ENCODE measurements around the gene GRK2. TPM values are rescaled to one million over a fixed set of nuclear protein-coding genes. Genes with fewer than 3 reads are reported as not detected.

GRK2 gene
- total and polyA plus RNA-seq, 2 donors (not counting 3 experiments of a cell fraction or from before 2014, with no cell fraction given), result 57.9 to 62.3 TPM

DNA sequence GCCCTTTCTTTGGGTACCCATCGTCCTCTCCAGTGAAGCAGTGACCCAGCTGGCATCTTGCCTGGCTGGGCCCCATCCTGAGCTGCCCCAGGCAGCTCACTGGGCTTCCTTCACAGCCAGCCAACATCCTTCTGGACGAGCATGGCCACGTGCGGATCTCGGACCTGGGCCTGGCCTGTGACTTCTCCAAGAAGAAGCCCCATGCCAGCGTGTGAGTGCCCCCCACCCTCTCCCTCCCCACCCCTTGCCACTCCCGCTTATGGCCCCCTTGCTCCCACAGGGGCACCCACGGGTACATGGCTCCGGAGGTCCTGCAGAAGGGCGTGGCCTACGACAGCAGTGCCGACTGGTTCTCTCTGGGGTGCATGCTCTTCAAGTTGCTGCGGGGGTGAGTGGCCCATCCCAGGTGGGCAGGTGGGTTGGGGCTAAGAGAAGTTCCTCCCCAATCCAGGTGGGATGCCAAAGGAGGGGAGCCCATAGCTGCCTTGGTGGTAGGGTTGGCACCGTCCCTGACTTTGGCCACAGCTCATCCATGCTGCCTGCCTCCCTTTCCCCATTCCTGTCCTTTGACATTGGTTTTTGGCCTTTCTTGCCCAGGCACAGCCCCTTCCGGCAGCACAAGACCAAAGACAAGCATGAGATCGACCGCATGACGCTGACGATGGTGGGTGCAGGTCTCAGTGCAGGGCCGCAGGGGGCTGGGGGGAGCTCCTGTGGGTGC, 16.0 kb downstream of the GRK2 start:
- Histone ChIP-seq H3K79me2 (ENCODE audit: control insufficient read depth, insufficient read depth, low read length) (peaks cover 7% of the 10 kb centered on the region), H3K9ac (replicated peaks; ENCODE audit: extremely low read depth, insufficient read depth, low read length) (no peak overlapping the region), H3K4me1 (ENCODE audit: control insufficient read depth, extremely low read depth, insufficient read depth, low read length) (peaks cover 7% of the 10 kb centered on the region), H3K9me1 (replicated peaks; ENCODE audit: control insufficient read depth, extremely low read depth, insufficient read depth, low read length) (no peaks in the 10 kb centered on the region), H3K9me3 (replicated peaks; ENCODE audit: control insufficient read depth, insufficient read depth, low read length) (no peaks in the 10 kb centered on the region), H3K4me3 (replicated peaks in 1 of 3; ENCODE audit: insufficient read depth in 1 of 3, low read depth in 1 of 3, low read length in 3 of 3) (no peak overlapping the region), H3K4me2 (ENCODE audit: insufficient read depth, low read length) (no peak overlapping the region), H3K36me3 (ENCODE audit: control insufficient read depth in 2 of 2, extremely low read depth in 1 of 2, insufficient read depth in 2 of 2, low read length in 2 of 2) (peaks cover 8 to 64% of the 10 kb centered on the region in 2 experiments), H2AFZ (ENCODE audit: low read depth, low read length) (no peak overlapping the region), H3K27ac (ENCODE audit: insufficient read depth, low read depth, low read length) (no peak overlapping the region), H3K27me3 (ENCODE audit: control insufficient read depth in 2 of 2, insufficient read depth in 2 of 2, low read length in 2 of 2) (no peaks in the 10 kb centered on the region), H4K20me1 (replicated peaks; ENCODE audit: control insufficient read depth, extremely low read depth, insufficient read depth, low read length) (no peaks in the 10 kb centered on the region)
- DNase-seq (ENCODE audit: low read depth, low spot score) (no peak), FAIRE-seq (no peak)
- POLR2A ChIA-PET, result no interaction called here
- intact Hi-C loops (cut with micrococcal nuclease) (no loop called here), dilution Hi-C loops (cut with MboI; ENCODE audit: extremely low pct_ligation_motif_present, low sequenced_read_pairs) (no loop called here)
- TF ChIP-seq MYC (IDR thresholded peaks at IDR 0.05; ENCODE audit: low read depth, low read length) (no peak), JUN (IDR thresholded peaks at IDR 0.05; ENCODE audit: borderline replicate concordance, insufficient read depth, insufficient read length, low read depth) (no peak), POLR2A (IDR thresholded peaks at IDR 0.05; ENCODE audit: low read depth, low read length) (no peak), FOS (IDR thresholded peaks at IDR 0.05; ENCODE audit: borderline replicate concordance, insufficient read depth, low read length) (no peak), GATA2 (IDR thresholded peaks at IDR 0.05; ENCODE audit: insufficient read depth, insufficient read length, low read depth, low read length) (no peak), EZH2 (IDR thresholded peaks at IDR 0.05; ENCODE audit: borderline replicate concordance, low read depth, low read length, severe bottlenecking) (no peak), CTCF (IDR thresholded peaks at IDR 0.05; ENCODE audit: extremely low read depth in 1 of 2, insufficient read depth in 1 of 2, low read depth in 1 of 2, low read length in 2 of 2) (no peak), POLR2AphosphoS5 (IDR thresholded peaks at IDR 0.05; ENCODE audit: insufficient read depth, low read depth, low read length) (no peak)
- TF ChIP-seq, protein P1, sequence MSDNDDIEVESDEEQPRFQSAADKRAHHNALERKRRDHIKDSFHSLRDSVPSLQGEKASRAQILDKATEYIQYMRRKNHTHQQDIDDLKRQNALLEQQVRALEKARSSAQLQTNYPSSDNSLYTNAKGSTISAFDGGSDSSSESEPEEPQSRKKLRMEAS (IDR thresholded peaks at IDR 0.05; ENCODE audit: insufficient read depth, insufficient read length), result no peak
- BruUV-seq (replicated peaks), result no TSS peak
- CTCF ChIA-PET, result interaction anchor here (0.8 to 1.6 kb wide), 4 partner anchors 11 to 35 kb away, joined by 3 to 5 read pairs (median 4); no protein-coding TSS in a partner anchor
